Calu3 (cell line): ENCODE data around the gene FRMD6. TPM values are rescaled to one million over a fixed set of nuclear protein-coding genes. Genes with fewer than 3 reads are reported as not detected.

ENCODE experiments used
- BruUV-seq: library from RNA; stranded (reverse); fragments of 400-500 nt; replicated peaks from 2 replicates; lab custom pipeline; 2021; lab: Mats Ljungman, UMichigan
- CTCF ChIA-PET: fragments of 300-600 bp; sonication (Branson Sonifier 250); formaldehyde crosslinking; loops from one replicate; lab custom pipeline; 2022; ENCODE audit warnings: antibody characterized with exemption; lab: Charles Lee
- DNase-seq: peaks from one replicate; pipeline ENCODE4 v3.0.0; 2022
- H3K27ac Mint-ChIP-seq: one replicate; pipeline ENCODE4 v1.8.0; 2022; ENCODE audit warnings: mixed read lengths; ENCODE audit not compliant: unreplicated experiment
- H3K27me3 Mint-ChIP-seq: one replicate; pipeline ENCODE4 v1.8.0; 2022; ENCODE audit warnings: mixed read lengths; ENCODE audit not compliant: unreplicated experiment
- H3K36me3 Mint-ChIP-seq: one replicate; pipeline ENCODE4 v1.8.0; 2022; ENCODE audit warnings: mild to moderate bottlenecking, moderate library complexity, mixed read lengths; ENCODE audit not compliant: insufficient read depth, unreplicated experiment
- H3K4me1 Mint-ChIP-seq: one replicate; pipeline ENCODE4 v1.8.0; 2022; ENCODE audit warnings: mild to moderate bottlenecking, low read depth, mixed read lengths; ENCODE audit not compliant: unreplicated experiment
- H3K4me3 Mint-ChIP-seq: one replicate; pipeline ENCODE4 v1.8.0; 2022; ENCODE audit warnings: mild to moderate bottlenecking, low read depth, moderate library complexity, mixed read lengths; ENCODE audit not compliant: unreplicated experiment
- H3K9me3 Mint-ChIP-seq: one replicate; pipeline ENCODE4 v1.8.0; 2022; ENCODE audit warnings: low read depth, mixed read lengths; ENCODE audit not compliant: unreplicated experiment
- intact Hi-C: fragments of 100-400 bp; cut with micrococcal nuclease; formaldehyde crosslinking; loops from one replicate; pipeline ENCODE4 v1.10.0; 2022; ENCODE audit not compliant: unreplicated experiment
- total RNA-seq: library from RNA; stranded (reverse); gene quantifications from 2 replicates; pipeline ENCODE4 v1.2.3, GENCODE V29; 2022
- TF ChIP-seq, protein P1 (sequence below): fragments of 200-600 bp; IDR thresholded peaks from one replicate; pipeline ENCODE4 v1.8.0; 2022; ENCODE audit warnings: antibody characterized with exemption; ENCODE audit not compliant: unreplicated experiment

Gene FRMD6
- total RNA-seq, 1 experiment from 2014 or later: 33.3 TPM

DNA sequence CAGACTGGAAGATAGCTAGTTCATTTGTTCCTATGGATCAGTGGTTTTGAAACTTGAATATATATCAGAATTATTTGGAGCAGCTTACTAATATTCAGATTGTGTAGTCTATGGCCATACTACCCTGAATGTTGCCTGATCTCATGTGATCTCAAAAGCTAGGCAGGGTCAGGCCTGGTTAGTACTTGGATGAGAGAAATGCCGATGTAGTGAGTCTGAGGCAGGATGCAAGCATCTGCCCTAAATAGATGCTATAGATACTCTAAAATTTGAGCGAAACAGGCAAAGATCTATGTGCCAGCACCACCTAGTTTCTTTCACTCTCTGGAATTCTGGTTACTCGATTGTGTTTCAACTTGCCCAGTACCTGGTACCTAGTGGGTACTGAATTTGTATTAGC, 40.9 kb downstream of the FRMD6 start:
- DNase-seq: no peak
- no peaks in the 10 kb centered on the region for H3K4me1 Mint-ChIP-seq
- no peak overlapping the region for H3K27ac Mint-ChIP-seq
- H3K4me3 Mint-ChIP-seq: no peak overlapping the region
- TF ChIP-seq, protein P1, sequence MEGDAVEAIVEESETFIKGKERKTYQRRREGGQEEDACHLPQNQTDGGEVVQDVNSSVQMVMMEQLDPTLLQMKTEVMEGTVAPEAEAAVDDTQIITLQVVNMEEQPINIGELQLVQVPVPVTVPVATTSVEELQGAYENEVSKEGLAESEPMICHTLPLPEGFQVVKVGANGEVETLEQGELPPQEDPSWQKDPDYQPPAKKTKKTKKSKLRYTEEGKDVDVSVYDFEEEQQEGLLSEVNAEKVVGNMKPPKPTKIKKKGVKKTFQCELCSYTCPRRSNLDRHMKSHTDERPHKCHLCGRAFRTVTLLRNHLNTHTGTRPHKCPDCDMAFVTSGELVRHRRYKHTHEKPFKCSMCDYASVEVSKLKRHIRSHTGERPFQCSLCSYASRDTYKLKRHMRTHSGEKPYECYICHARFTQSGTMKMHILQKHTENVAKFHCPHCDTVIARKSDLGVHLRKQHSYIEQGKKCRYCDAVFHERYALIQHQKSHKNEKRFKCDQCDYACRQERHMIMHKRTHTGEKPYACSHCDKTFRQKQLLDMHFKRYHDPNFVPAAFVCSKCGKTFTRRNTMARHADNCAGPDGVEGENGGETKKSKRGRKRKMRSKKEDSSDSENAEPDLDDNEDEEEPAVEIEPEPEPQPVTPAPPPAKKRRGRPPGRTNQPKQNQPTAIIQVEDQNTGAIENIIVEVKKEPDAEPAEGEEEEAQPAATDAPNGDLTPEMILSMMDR: no peak
- CTCF ChIA-PET: no interaction called here
- intact Hi-C loops: no loop called here
- BruUV-seq: no TSS peak
- no peaks in the 10 kb centered on the region for H3K27me3 Mint-ChIP-seq
- H3K36me3 Mint-ChIP-seq: no peaks in the 10 kb centered on the region
- H3K9me3 Mint-ChIP-seq: no peaks in the 10 kb centered on the region

DNA sequence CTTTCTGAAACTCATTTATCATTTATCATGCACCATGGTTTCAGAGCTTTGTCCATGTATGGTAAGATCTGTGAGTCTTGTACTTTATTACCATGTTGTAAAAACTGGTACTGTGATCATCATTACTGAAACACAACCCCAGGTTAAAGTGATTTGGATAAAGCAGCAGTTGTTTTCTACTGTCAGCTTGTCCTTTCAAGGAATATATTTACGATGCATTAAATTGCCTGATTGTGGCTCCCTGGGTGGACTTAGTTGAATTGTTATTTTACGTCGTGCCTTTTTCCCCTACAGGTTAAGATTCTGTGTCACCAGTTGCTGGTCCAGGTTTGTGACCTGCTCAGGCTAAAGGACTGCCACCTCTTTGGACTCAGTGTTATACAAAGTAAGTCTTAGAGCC, 46.1 kb downstream of the FRMD6 start:
- CTCF ChIA-PET: no interaction called here
- BruUV-seq: no TSS peak
- Mint-ChIP-seq H3K36me3 (no peaks in the 10 kb centered on the region), H3K27ac (no peak overlapping the region), H3K27me3 (no peaks in the 10 kb centered on the region), H3K4me3 (no peak overlapping the region), H3K9me3 (no peaks in the 10 kb centered on the region), H3K4me1 (no peaks in the 10 kb centered on the region)
- intact Hi-C loops: no loop called here
- no peak for DNase-seq
- TF ChIP-seq, protein P1: no peak

DNA sequence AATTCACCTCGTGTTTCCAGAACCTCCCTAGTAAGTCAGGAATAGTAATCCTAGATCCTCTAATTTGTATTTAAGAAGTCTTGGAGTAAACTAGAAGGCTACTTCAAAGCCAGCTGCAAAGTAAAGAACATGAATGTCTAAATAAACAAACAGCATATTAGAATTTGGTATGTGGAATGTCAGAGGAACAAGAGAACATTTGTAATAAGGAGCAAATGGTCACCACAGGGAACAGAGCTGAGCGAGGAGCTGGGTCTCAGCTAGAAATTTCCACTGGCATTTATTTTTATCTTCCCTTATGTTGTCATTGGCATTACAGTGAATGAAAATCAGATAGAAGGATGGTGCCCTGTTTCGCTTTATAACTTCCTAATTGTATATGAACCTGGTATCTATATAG, 50.2 kb downstream of the FRMD6 start:
- Mint-ChIP-seq H3K27me3 (no peaks in the 10 kb centered on the region), H3K9me3 (no peaks in the 10 kb centered on the region), H3K36me3 (no peaks in the 10 kb centered on the region), H3K4me1 (no peaks in the 10 kb centered on the region), H3K4me3 (no peak overlapping the region), H3K27ac (no peak overlapping the region)
- TF ChIP-seq, protein P1: no peak
- intact Hi-C loops: no loop called here
- no TSS peak for BruUV-seq
- CTCF ChIA-PET: interaction anchor here (0.6 kb wide), 1 partner anchor 51 kb away, joined by 3 read pairs; the partner anchor contains the start of gene FRMD6
- DNase-seq: no peak

GRCh38 chr14:51703787-51704186, 52.1 kb downstream of the FRMD6 start:
- H3K4me3 Mint-ChIP-seq: no peak overlapping the region
- BruUV-seq: no TSS peak
- DNase-seq: no peak
- intact Hi-C loops: no loop called here
- H3K36me3 Mint-ChIP-seq: no peaks in the 10 kb centered on the region
- CTCF ChIA-PET: interaction anchor here (1.5 kb wide), 1 partner anchor 52 kb away, joined by 3 read pairs; the partner anchor contains the start of gene FRMD6
- H3K9me3 Mint-ChIP-seq: no peaks in the 10 kb centered on the region
- H3K27me3 Mint-ChIP-seq: no peaks in the 10 kb centered on the region
- no peaks in the 10 kb centered on the region for H3K4me1 Mint-ChIP-seq
- no peak overlapping the region for H3K27ac Mint-ChIP-seq
- TF ChIP-seq, protein P1: no peak
